Testis (tissue), 2 donors: ENCODE results near the gene EXD3.

Source experiments
- POLR2A ChIP-seq: fragments of 450-650 bp; IDR thresholded peaks from one replicate; pipeline ENCODE4 v1.6.1; 2017; ENCODE audit warnings: antibody characterized with exemption, mild to moderate bottlenecking, moderate library complexity
- TF ChIP-seq, protein P1 (sequence below), 3 experiments: fragments of 450-650 bp in 2 of 3; fragments of 200-600 bp in 1 of 3; sonication (generic) in 1 of 3; IDR thresholded peaks; one replicate each; pipeline ENCODE4 v1.5.1; 2016 to 2019; ENCODE audit warnings: antibody characterized with exemption in 3 of 3, mild to moderate bottlenecking in 2 of 3, moderate library complexity in 1 of 3

DNA sequence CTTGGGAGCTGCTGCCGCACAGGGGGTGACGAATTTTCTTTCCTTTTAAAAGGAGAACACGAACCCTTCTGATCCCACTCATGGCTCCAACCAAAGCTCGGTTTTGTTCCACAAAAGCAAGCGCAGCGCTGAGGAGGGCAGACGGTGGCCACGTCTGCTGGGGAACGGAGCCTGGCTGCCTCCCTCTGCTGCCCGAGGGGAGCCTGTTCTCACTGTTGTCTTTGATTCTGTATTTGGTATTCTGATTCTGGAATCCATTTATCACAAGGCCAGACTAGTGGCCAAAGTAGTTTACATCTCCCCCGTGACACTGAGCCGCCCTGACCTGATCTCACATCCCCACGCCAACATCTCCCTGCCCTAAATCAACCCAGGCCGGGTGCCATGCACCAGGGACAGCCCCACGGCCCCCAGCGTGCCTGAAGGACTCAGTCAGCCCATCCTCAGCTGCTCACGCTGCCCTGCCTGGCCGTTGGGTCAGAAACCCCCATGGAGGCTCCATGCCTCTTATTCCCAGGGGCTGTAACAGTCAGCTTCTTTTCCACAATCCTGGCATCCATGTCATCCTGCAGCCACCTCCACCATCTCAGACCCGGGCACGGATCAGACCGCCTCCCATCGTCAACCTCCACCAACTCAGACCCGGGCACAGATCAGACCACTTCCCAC, 42.9 kb upstream of the EXD3 start:
- TF ChIP-seq, protein P1, sequence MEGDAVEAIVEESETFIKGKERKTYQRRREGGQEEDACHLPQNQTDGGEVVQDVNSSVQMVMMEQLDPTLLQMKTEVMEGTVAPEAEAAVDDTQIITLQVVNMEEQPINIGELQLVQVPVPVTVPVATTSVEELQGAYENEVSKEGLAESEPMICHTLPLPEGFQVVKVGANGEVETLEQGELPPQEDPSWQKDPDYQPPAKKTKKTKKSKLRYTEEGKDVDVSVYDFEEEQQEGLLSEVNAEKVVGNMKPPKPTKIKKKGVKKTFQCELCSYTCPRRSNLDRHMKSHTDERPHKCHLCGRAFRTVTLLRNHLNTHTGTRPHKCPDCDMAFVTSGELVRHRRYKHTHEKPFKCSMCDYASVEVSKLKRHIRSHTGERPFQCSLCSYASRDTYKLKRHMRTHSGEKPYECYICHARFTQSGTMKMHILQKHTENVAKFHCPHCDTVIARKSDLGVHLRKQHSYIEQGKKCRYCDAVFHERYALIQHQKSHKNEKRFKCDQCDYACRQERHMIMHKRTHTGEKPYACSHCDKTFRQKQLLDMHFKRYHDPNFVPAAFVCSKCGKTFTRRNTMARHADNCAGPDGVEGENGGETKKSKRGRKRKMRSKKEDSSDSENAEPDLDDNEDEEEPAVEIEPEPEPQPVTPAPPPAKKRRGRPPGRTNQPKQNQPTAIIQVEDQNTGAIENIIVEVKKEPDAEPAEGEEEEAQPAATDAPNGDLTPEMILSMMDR (IDR thresholded peaks at IDR 0.05): no peak
- TF ChIP-seq POLR2A: no peak
